Mucosa of descending colon (tissue), 3 donors: ENCODE measurements around the gene UBR3. TPM values are rescaled to one million over a fixed set of nuclear protein-coding genes. Genes with fewer than 3 reads are reported as not detected.
"Not testable (repeated sequence)": the region's sequence is repeated elsewhere in the genome, so short reads cannot be mapped to it uniquely, and the experiment has no call there.

ENCODE experiments used
- ATAC-seq: fragments of 200-7000 bp; cut with Tn5 transposase; one replicate; pipeline ENCODE4 v1.9.1; 2020; ENCODE audit warnings: mild to moderate bottlenecking, moderate library complexity
- DNase-seq, 3 donors: peaks; one replicate each; pipeline ENCODE4 v3.0.0-alpha.2; 2020
- H3K36me3 ChIP-seq: fragments of 200-600 bp; one replicate; pipeline ENCODE4 v1.8.0; 2021; ENCODE audit warnings: low read depth, mild to moderate bottlenecking
- H3K4me1 ChIP-seq: fragments of 200-600 bp; one replicate; pipeline ENCODE4 v1.8.0; 2021; ENCODE audit warnings: low read depth, mild to moderate bottlenecking
- H3K4me3 ChIP-seq: fragments of 200-600 bp; one replicate; pipeline ENCODE4 v1.8.0; 2021; ENCODE audit warnings: mild to moderate bottlenecking
- H3K9me3 ChIP-seq: fragments of 200-600 bp; one replicate; pipeline ENCODE4 v1.8.0; 2021; ENCODE audit warnings: mild to moderate bottlenecking
- intact Hi-C, 2 donors: fragments of 100-400 bp; cut with DNase I in 1 of 2; cut with micrococcal nuclease in 1 of 2; formaldehyde crosslinking; loops; one replicate each; pipeline versions ENCODE4 v1.11.0 to v1.11.1; 2022; cut with DNase I, micrococcal nuclease
- total RNA-seq, 3 donors: library from RNA; stranded (reverse); fragmentation: NEBNext Ultra II Directional in 2 of 3; extraction: Animal tissue kit (Norgen Biotek cat#: 25700) in 2 of 3; gene quantifications; one replicate each; pipeline versions ENCODE4 v1.2.1 to v1.2.4, GENCODE V29; 2021 to 2023
- TF ChIP-seq, protein P1 (sequence below): fragments of 200-600 bp; IDR thresholded peaks from one replicate; pipeline ENCODE4 v1.8.0; 2022; ENCODE audit warnings: antibody characterized with exemption, mild to moderate bottlenecking
- donor health status: DM: no; HTN: no; CAD: no; lungs with moderate emphysema.
- donor health status: DM: no; HTN: no; CAD: no.
- donor health status: DM: no; HTN: yes; CAD: no.

UBR3 gene
- total RNA-seq, 3 donors from 2014 or later = 32.5 to 65.8 (median 39.6) TPM

GRCh38 chr2:169828141-169828811 is 1.0 kb downstream of the UBR3 start:
- Histone ChIP-seq H3K9me3 (no peaks in the 10 kb centered on the region), H3K4me1 (peaks cover 13% of the 10 kb centered on the region), H3K4me3 (peak overlapping the region; percentile 81), H3K36me3 (no peaks in the 10 kb centered on the region)
- peak; percentile 32 for ATAC-seq
- TF ChIP-seq, protein P1, sequence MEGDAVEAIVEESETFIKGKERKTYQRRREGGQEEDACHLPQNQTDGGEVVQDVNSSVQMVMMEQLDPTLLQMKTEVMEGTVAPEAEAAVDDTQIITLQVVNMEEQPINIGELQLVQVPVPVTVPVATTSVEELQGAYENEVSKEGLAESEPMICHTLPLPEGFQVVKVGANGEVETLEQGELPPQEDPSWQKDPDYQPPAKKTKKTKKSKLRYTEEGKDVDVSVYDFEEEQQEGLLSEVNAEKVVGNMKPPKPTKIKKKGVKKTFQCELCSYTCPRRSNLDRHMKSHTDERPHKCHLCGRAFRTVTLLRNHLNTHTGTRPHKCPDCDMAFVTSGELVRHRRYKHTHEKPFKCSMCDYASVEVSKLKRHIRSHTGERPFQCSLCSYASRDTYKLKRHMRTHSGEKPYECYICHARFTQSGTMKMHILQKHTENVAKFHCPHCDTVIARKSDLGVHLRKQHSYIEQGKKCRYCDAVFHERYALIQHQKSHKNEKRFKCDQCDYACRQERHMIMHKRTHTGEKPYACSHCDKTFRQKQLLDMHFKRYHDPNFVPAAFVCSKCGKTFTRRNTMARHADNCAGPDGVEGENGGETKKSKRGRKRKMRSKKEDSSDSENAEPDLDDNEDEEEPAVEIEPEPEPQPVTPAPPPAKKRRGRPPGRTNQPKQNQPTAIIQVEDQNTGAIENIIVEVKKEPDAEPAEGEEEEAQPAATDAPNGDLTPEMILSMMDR = no peak
- intact Hi-C loops = no loop called here
- peak in 1 of 3 donors; percentile 56 for DNase-seq

DNA sequence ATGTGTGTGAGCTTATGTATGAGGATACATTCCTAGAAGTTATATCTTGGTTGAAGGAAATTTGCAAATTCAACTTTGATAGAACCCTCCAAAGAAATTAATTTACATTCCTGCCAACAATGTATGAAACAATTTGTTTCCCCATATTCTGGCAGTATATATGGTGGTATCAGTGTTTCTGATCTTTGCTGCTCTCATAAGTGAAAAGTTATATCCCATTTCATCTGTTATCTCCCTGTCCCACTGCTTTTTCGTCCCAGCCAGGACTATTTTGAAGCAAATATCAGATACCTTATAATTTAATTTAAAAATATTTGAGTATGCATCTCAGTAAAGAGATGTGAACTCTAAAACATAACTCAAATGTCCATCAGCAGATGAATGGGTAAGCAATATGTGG is 7.1 kb downstream of the UBR3 start:
- TF ChIP-seq, protein P1 = no peak
- no peaks in the 10 kb centered on the region for H3K36me3 ChIP-seq
- peaks cover 3% of the 10 kb centered on the region for H3K4me1 ChIP-seq
- DNase-seq (no peak), ATAC-seq (no peak)
- intact Hi-C loops = loop anchor here in 1 of 2 donors (10.0 kb wide), 1 partner anchor 90 kb away; no protein-coding TSS in a partner anchor
- no peaks in the 10 kb centered on the region for H3K9me3 ChIP-seq
- no peak overlapping the region for H3K4me3 ChIP-seq

DNA sequence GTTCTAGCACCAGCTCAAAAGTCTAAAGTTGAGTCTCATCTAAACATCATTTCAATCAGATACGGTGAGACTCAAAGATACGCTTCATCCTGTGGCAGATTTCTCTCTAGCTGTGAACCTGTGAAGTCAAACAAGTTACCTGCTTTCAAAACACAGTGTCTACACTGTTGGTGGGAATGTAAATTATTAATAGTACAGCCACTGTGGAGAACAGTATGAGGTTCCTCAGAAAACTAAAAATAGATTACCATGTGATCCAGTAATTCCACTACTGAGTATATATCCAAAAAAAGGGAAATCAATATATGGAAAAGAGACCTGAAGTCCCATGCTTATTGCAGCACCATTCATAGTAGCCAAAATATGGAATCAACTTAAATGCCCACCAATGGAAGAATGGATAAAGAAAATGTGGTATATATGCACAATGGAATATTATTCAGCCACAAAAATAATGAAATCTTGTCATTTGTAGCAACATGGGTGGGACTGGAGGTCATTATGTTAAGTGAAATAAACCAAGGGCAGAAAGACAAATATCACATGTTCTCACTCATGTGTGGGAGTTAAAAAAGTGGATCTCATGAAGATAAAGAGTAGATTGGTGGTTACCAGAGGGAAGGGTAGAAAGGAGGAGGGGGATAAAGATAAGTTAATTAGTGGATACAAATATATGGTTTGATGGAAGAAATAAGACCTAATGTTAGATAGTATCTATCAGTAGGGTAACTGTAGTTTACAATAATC is 11.7 kb downstream of the UBR3 start:
- Histone ChIP-seq H3K36me3 (no peaks in the 10 kb centered on the region), H3K4me1 (peaks cover 3% of the 10 kb centered on the region), H3K4me3 (no peak overlapping the region), H3K9me3 (no peaks in the 10 kb centered on the region)
- DNase-seq (no peak), ATAC-seq (no peak)
- intact Hi-C loops = loop anchor here in 1 of 2 donors (10.0 kb wide), 1 partner anchor 86 kb away; no protein-coding TSS in a partner anchor
- TF ChIP-seq, protein P1 = no peak

GRCh38 chr2:169839954-169840746 is 12.9 kb downstream of the UBR3 start:
- Histone ChIP-seq H3K4me1 (peaks cover 3% of the 10 kb centered on the region), H3K9me3 (no peaks in the 10 kb centered on the region), H3K4me3 (no peak overlapping the region), H3K36me3 (no peaks in the 10 kb centered on the region)
- DNase-seq = no peak
- TF ChIP-seq, protein P1 = no peak
- intact Hi-C loops = loop anchor here in 1 of 2 donors (10.0 kb wide), 1 partner anchor 85 kb away; no protein-coding TSS in a partner anchor
- peak; percentile 63 for ATAC-seq

DNA sequence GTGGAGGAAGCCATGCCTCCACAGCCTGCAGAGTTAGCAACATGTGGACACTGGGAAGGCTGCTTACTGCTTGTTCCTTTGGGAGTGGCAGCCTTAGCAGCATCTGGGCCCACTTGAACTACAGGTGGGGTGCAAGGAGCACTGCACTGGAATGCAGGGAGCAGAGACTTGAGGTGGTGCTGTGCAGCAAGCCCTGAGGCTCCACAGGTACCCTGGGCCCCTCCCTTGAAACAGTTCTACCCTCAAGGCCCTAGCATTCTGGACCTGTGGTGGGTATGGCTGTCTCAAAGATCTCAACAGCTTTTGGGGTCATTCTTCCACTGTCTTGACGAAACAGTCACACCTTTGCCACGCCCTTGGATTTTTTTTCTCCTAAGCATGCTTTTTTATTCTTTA is 13.5 kb downstream of the UBR3 start:
- ATAC-seq = no peak
- H3K4me1 ChIP-seq = peaks cover 3% of the 10 kb centered on the region

DNA sequence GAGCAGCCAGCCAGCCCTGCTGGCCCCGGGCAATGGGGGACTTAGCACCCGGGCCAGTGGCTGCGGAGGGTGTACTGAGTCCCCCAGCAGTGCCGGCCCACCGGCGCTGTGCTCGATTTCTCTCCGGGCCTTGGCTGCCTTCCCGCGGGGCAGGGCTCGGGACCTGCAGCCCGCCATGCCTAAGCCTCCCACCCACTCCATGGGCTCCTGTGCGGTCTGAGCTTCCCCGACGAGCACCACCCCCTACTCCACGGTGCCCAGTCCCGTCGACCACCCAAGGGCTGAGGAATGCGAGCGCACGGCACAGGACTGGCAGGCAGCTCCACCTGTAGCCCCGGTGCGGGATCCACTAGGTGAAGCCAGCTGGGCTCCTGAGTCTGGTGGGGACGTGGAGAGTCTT is 14.4 kb downstream of the UBR3 start:
- intact Hi-C loops, H3K36me3 ChIP-seq, H3K9me3 ChIP-seq, DNase-seq, H3K4me3 ChIP-seq, ATAC-seq, H3K4me1 ChIP-seq: not testable (repeated sequence)

More for the DNA sequence above, 13.5 kb downstream of the UBR3 start:
- no peaks in the 10 kb centered on the region for H3K9me3 ChIP-seq
- DNase-seq = no peak
- TF ChIP-seq, protein P1 = no peak
- intact Hi-C loops = no loop called here
- H3K36me3 ChIP-seq = no peaks in the 10 kb centered on the region
- H3K4me3 ChIP-seq = no peak overlapping the region
